ENCODE results near the gene NAT16. TPM values are rescaled to one million over a fixed set of nuclear protein-coding genes. Genes with fewer than 3 reads are reported as not detected.

The NAT16 gene
- total and polyA plus RNA-seq, 2 of the 13 experiments (the other 11 are each of a cell fraction or from before 2014, with no cell fraction given), result 0.04 TPM; not detected in 1

DNA sequence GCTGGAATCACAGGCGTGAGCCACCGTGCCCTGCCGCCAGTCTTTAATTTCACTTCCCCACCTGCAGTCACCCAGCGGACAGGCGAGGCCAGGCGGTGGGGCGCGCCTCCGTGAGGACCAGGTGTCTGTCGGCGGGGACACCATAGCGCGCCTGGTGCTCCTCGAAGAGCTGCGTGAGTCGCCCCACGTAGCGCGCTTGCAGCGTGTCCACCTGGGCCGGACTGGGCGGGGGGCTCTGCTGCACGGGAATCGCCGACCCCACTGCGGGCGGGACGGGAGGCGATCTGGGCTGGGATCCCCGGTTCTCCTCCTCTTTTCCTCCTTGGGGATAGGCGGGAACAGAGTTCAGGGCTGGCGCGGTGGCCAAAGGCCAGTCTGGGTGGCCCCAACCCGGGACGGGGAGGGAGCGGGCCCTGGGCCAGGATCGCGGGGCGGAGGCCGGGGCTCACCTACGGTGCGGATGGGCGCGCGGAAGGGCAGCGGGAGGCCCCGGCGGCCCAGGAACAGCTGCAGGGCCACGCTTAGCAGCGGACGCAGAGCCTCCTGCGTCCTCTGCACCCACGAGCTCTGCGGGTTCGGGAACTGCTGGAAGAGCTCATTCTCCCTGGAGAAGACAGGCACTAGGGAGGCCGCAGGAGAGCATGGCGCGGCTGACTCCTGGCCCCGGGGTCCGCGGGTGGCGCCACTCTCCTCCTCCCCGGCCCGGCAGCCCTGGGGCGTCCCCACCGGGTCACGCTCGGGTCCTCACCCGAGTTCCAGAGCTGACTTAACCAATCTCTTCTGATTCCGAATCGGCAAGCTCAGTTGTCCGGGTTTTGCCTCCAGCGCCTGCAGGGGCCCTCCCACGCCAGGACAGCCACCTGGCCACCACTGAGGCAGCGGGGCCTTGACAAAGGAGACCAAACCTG is 21.9 kb upstream of the NAT16 start (continued):
- TF ChIP-seq, protein P1, sequence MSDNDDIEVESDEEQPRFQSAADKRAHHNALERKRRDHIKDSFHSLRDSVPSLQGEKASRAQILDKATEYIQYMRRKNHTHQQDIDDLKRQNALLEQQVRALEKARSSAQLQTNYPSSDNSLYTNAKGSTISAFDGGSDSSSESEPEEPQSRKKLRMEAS (IDR thresholded peaks at IDR 0.05), result peak; percentile 17; the same call in 1 of the 2 replicates
- TF ChIP-seq, protein P2, sequence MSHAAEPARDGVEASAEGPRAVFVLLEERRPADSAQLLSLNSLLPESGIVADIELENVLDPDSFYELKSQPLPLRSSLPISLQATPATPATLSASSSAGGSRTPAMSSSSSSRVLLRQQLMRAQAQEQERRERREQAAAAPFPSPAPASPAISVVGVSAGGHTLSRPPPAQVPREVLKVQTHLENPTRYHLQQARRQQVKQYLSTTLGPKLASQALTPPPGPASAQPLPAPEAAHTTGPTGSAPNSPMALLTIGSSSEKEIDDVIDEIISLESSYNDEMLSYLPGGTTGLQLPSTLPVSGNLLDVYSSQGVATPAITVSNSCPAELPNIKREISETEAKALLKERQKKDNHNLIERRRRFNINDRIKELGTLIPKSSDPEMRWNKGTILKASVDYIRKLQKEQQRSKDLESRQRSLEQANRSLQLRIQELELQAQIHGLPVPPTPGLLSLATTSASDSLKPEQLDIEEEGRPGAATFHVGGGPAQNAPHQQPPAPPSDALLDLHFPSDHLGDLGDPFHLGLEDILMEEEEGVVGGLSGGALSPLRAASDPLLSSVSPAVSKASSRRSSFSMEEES (CRISPR knock-in tag; IDR thresholded peaks at IDR 0.05), result no peak
- no peak for TF ChIP-seq SSRP1 (CRISPR knock-in tag; IDR thresholded peaks at IDR 0.05)
- no peak for TF ChIP-seq AHDC1 (CRISPR knock-in tag; IDR thresholded peaks at IDR 0.05; ENCODE audit: borderline replicate concordance)
- TF ChIP-seq RBAK (CRISPR knock-in tag; IDR thresholded peaks at IDR 0.05), result no peak
- 0 out of 2 replicates have a peak, but pooled peaks have one; percentile 61 for TF ChIP-seq ZNF512B (CRISPR knock-in tag; IDR thresholded peaks at IDR 0.05; ENCODE audit: borderline replicate concordance)
- TF ChIP-seq JARID2 (CRISPR knock-in tag; IDR thresholded peaks at IDR 0.05; ENCODE audit: insufficient replicate concordance), result no peak
- peak; percentile 64; the same call in 1 of the 2 replicates for TF ChIP-seq ZNF274 (CRISPR knock-in tag; IDR thresholded peaks at IDR 0.05)
- TF ChIP-seq ZMYM2 (CRISPR knock-in tag; IDR thresholded peaks at IDR 0.05), result no peak
- TF ChIP-seq KAT8 (CRISPR knock-in tag; IDR thresholded peaks at IDR 0.05), result peak; percentile 23; the same call in 1 of the 2 replicates
- no peak for TF ChIP-seq MAFK (conservative IDR thresholded peaks at IDR 0.05 in 1 of 2, IDR thresholded peaks at IDR 0.05 in 1 of 2; ENCODE audit: low read length in 2 of 2)
- no peak for TF ChIP-seq EED (CRISPR knock-in tag; IDR thresholded peaks at IDR 0.05)
- no peak for TF ChIP-seq RBM22 (optimal IDR thresholded peaks at IDR 0.05; ENCODE audit: low read length)
- TF ChIP-seq IRF9 (CRISPR knock-in tag; IDR thresholded peaks at IDR 0.05; ENCODE audit: borderline replicate concordance), result peak; percentile 68; the same call in 1 of the 2 replicates
- TF ChIP-seq ATF7 (IDR thresholded peaks at IDR 0.05), result no peak
- no peak for TF ChIP-seq ATF7 (CRISPR knock-in tag; IDR thresholded peaks at IDR 0.05)
- no peak for TF ChIP-seq HCFC1 (IDR thresholded peaks at IDR 0.05; ENCODE audit: low read depth, low read length)
- TF ChIP-seq CBX5 (CRISPR knock-in tag; IDR thresholded peaks at IDR 0.05; ENCODE audit: borderline replicate concordance), result no peak
